Lung (tissue), 12 donors: ENCODE data around the gene ANKIB1. TPM values are rescaled to one million over a fixed set of nuclear protein-coding genes. Genes with fewer than 3 reads are reported as not detected.
"Not testable (repeated sequence)": the region's sequence is repeated elsewhere in the genome, so short reads cannot be mapped to it uniquely, and the experiment has no call there.

Experiments used
- ATAC-seq: fragments of 200-7000 bp; cut with Tn5 transposase; one replicate; pipeline ENCODE4 v1.9.1; 2020; ENCODE audit warnings: moderate number of reproducible peaks; ENCODE audit not compliant: insufficient read depth, low FRiP score
- DNase-seq, 3 donors: peaks; one replicate each; pipeline ENCODE4 v3.0.0-alpha.2; 2013 to 2017
- H3K27ac ChIP-seq, 2 donors: one replicate each; pipeline ENCODE4 v1.5.1; 2013; ENCODE audit warnings: mild to moderate bottlenecking in 2 of 2, moderate library complexity in 2 of 2, control low read depth in 1 of 2, inconsistent platforms in 1 of 2, low read depth in 1 of 2, low read length in 1 of 2
- H3K27me3 ChIP-seq, 3 donors: one replicate each; pipeline ENCODE4 v1.5.1; 2013; ENCODE audit warnings: low read length in 2 of 3; ENCODE audit not compliant: control insufficient read depth in 3 of 3, insufficient read depth in 3 of 3
- H3K36me3 ChIP-seq, 4 donors: one replicate each; pipeline ENCODE4 v1.5.1; 2013; ENCODE audit warnings: low read length in 4 of 4, mild to moderate bottlenecking in 1 of 4, moderate library complexity in 1 of 4; ENCODE audit not compliant: control insufficient read depth in 4 of 4, insufficient read depth in 4 of 4
- H3K4me1 ChIP-seq, 5 donors: one replicate each; pipeline ENCODE4 v1.5.1; 2013; ENCODE audit warnings: low read length in 5 of 5, mild to moderate bottlenecking in 2 of 5, moderate library complexity in 1 of 5; ENCODE audit not compliant: control insufficient read depth in 5 of 5, insufficient read depth in 5 of 5
- H3K4me3 ChIP-seq: one replicate; pipeline ENCODE4 v1.5.1; 2013; ENCODE audit warnings: mild to moderate bottlenecking, control low read depth, moderate library complexity
- H3K9ac ChIP-seq, 2 donors: one replicate each; pipeline ENCODE4 v1.5.1; 2013; ENCODE audit warnings: low read length in 2 of 2, control low read depth in 1 of 2; ENCODE audit not compliant: insufficient read depth in 1 of 2
- H3K9me3 ChIP-seq, 4 donors: one replicate each; pipeline ENCODE4 v1.5.1; 2013; ENCODE audit warnings: low read length in 3 of 4, mild to moderate bottlenecking in 1 of 4, moderate library complexity in 1 of 4; ENCODE audit not compliant: control insufficient read depth in 4 of 4, insufficient read depth in 3 of 4
- CTCF ChIP-seq: IDR thresholded peaks from 2 replicates; pipeline ENCODE4 v1.5.1; 2012; ENCODE audit warnings: mild to moderate bottlenecking; ENCODE audit errors: control extremely low read depth, extremely low read depth
- WGBS, 2 donors: extraction: QIAGEN DNeasy Blood & Tissue Kit; methylation state at CpG; one replicate each; pipeline ENCODE4 v1.1.7; 2013; 5-methylcytosine and 5-hydroxymethylcytosine counted together
- polyA plus RNA-seq, 2 donors: library from polyadenylated mRNA; stranded (reverse); fragments of 200-250 nt; gene quantifications; one replicate each; pipeline ENCODE4 v1.2.1, GENCODE V29; 2013
- total RNA-seq, 2 donors: library from RNA; depleted of rRNA in 1 of 2; stranded (reverse); fragments of >200 nt in 1 of 2; gene quantifications; one replicate each; pipeline ENCODE4 v1.2.1, GENCODE V29; 2014 to 2021
- donor health status: control.
- donor health status: control.
- donor health status: Bipolar disorder and iron deficiency.
- donor health status: healthy.
- donor health status: DM: yes; HTN: yes; CAD: no.

ANKIB1 gene
- total and polyA plus RNA-seq, 4 donors = 9.4 to 47.0 (median 23.7) TPM

- DNase-seq = no peak
- WGBS, 2 donors = 25 to 78% methylated on average over 6 of the region's 6 CpGs
- no peak for ATAC-seq
Observed at GRCh38 chr7:92404170-92404614, 158.4 kb downstream of the ANKIB1 start.

GRCh38 chr7:92409357-92409756 is 163.6 kb downstream of the ANKIB1 start:
- no peaks in the 10 kb centered on the region for H3K9me3 ChIP-seq
- H3K4me1 ChIP-seq = no peaks in the 10 kb centered on the region
- H3K9ac ChIP-seq = no peak overlapping the region
- no peaks in the 10 kb centered on the region for H3K27me3 ChIP-seq
- WGBS, 2 donors = 91 to 99% methylated on average over 1 of the region's 1 CpG
- ATAC-seq (no peak), DNase-seq (no peak)
- H3K4me3 ChIP-seq = no peak overlapping the region
- no peak overlapping the region for H3K27ac ChIP-seq
- no peaks in the 10 kb centered on the region for H3K36me3 ChIP-seq
- TF ChIP-seq CTCF = no peak

More at GRCh38 chr7:92404170-92404614, 158.4 kb downstream of the ANKIB1 start:
- H3K27ac ChIP-seq = no peak overlapping the region
- H3K36me3 ChIP-seq = peaks cover 0 to 4% (median 1%) of the 10 kb centered on the region in 4 donors
- TF ChIP-seq CTCF = no peak
- no peaks in the 10 kb centered on the region for H3K27me3 ChIP-seq
- H3K9me3 ChIP-seq = no peaks in the 10 kb centered on the region
- H3K4me3 ChIP-seq = no peak overlapping the region
- H3K4me1 ChIP-seq = no peaks in the 10 kb centered on the region
- no peak overlapping the region for H3K9ac ChIP-seq

- 94 to 97% methylated on average over 4 to 6 of the region's 6 CpGs for WGBS, 2 donors
- not testable (repeated sequence) for H3K9ac ChIP-seq, H3K4me3 ChIP-seq, H3K27ac ChIP-seq, DNase-seq, H3K4me1 ChIP-seq, H3K36me3 ChIP-seq, ATAC-seq, H3K27me3 ChIP-seq, H3K9me3 ChIP-seq
Observed at GRCh38 chr7:92410162-92410561, 164.4 kb downstream of the ANKIB1 start.

GRCh38 chr7:92412745-92413144 is 167.0 kb downstream of the ANKIB1 start:
- Histone ChIP-seq H3K27me3 (no peaks in the 10 kb centered on the region), H3K36me3 (no peaks in the 10 kb centered on the region), H3K27ac (no peak overlapping the region), H3K4me3 (no peak overlapping the region), H3K9ac (no peak overlapping the region), H3K4me1 (no peaks in the 10 kb centered on the region), H3K9me3 (no peaks in the 10 kb centered on the region)
- no peak for ATAC-seq
- no peak for TF ChIP-seq CTCF
- WGBS, 2 donors = 64 to 77% methylated on average over 11 of the region's 11 CpGs
- peak; percentile 26 to 40 (median 35) for DNase-seq
